Panc1 (cell line): ENCODE measurements around the gene SLC4A9.

Experiments used
- POLR2AphosphoS5 ChIP-seq: IDR thresholded peaks from 2 replicates; pipeline ENCODE4 v1.6.1; 2012; ENCODE audit warnings: mild to moderate bottlenecking, low read depth, low read length, moderate library complexity
- SIN3A ChIP-seq: IDR thresholded peaks from 2 replicates; pipeline ENCODE4 v1.6.1; 2012; ENCODE audit warnings: low read depth, mild to moderate bottlenecking, low read length, moderate library complexity, borderline replicate concordance; ENCODE audit not compliant: insufficient read depth
- TCF7L2 ChIP-seq: IDR thresholded peaks from 2 replicates; pipeline ENCODE4 v1.6.1; 2011; ENCODE audit warnings: mild to moderate bottlenecking, low read depth, low read length, inconsistent platforms
- TF ChIP-seq, protein P1 (sequence below): fragments of 450-650 bp; IDR thresholded peaks from 2 replicates; pipeline ENCODE4 v1.5.1; 2017; ENCODE audit warnings: mild to moderate bottlenecking
- TF ChIP-seq, protein P2 (sequence below), 2 experiments: IDR thresholded peaks; 2 replicates each; pipeline ENCODE4 v1.6.1; 2011 to 2012; ENCODE audit warnings: low read depth in 2 of 2, control low read depth in 1 of 2, low read length in 1 of 2, mild to moderate bottlenecking in 1 of 2, moderate library complexity in 1 of 2; ENCODE audit not compliant: insufficient read depth in 1 of 2

DNA sequence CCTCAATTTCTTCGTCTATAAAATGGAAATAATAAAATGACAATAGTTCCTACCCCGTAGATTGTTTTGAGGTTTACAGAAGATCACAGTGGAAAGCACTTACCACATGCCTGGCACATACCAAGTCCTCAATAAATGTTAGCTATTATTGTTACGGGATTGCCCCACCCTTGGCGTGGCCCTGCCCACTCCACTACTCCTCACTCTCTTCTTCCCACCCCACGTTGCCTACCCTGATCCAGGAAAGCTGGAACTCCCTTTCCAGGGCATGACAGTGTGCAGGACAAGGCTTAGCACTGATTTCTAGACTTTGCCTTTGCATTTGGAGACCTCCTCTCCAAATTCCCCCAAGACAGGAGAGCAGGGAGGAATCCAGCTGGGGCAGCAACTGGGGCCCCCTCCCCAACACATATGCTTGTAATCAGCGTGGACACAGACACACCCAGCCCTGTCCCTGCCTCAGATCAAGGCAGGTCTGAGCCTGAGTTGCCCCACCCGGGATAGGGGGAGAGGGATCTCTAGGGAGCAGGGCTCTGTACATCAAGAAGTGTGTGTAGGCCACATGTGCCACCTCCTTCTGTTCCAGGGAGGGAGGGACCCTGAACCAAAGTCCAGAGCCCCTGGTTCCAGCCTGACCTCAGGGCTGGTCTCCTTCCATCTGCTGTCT lies 6.7 kb downstream of the SLC4A9 start:
- TF ChIP-seq POLR2AphosphoS5 (no peak), TCF7L2 (no peak), SIN3A (no peak)
- TF ChIP-seq, protein P1, sequence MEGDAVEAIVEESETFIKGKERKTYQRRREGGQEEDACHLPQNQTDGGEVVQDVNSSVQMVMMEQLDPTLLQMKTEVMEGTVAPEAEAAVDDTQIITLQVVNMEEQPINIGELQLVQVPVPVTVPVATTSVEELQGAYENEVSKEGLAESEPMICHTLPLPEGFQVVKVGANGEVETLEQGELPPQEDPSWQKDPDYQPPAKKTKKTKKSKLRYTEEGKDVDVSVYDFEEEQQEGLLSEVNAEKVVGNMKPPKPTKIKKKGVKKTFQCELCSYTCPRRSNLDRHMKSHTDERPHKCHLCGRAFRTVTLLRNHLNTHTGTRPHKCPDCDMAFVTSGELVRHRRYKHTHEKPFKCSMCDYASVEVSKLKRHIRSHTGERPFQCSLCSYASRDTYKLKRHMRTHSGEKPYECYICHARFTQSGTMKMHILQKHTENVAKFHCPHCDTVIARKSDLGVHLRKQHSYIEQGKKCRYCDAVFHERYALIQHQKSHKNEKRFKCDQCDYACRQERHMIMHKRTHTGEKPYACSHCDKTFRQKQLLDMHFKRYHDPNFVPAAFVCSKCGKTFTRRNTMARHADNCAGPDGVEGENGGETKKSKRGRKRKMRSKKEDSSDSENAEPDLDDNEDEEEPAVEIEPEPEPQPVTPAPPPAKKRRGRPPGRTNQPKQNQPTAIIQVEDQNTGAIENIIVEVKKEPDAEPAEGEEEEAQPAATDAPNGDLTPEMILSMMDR, result no peak
- TF ChIP-seq, protein P2, sequence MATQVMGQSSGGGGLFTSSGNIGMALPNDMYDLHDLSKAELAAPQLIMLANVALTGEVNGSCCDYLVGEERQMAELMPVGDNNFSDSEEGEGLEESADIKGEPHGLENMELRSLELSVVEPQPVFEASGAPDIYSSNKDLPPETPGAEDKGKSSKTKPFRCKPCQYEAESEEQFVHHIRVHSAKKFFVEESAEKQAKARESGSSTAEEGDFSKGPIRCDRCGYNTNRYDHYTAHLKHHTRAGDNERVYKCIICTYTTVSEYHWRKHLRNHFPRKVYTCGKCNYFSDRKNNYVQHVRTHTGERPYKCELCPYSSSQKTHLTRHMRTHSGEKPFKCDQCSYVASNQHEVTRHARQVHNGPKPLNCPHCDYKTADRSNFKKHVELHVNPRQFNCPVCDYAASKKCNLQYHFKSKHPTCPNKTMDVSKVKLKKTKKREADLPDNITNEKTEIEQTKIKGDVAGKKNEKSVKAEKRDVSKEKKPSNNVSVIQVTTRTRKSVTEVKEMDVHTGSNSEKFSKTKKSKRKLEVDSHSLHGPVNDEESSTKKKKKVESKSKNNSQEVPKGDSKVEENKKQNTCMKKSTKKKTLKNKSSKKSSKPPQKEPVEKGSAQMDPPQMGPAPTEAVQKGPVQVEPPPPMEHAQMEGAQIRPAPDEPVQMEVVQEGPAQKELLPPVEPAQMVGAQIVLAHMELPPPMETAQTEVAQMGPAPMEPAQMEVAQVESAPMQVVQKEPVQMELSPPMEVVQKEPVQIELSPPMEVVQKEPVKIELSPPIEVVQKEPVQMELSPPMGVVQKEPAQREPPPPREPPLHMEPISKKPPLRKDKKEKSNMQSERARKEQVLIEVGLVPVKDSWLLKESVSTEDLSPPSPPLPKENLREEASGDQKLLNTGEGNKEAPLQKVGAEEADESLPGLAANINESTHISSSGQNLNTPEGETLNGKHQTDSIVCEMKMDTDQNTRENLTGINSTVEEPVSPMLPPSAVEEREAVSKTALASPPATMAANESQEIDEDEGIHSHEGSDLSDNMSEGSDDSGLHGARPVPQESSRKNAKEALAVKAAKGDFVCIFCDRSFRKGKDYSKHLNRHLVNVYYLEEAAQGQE (IDR thresholded peaks at IDR 0.05; ENCODE audit: insufficient read depth in 1 of 2, low read depth in 2 of 2, low read length in 1 of 2), result no peak
